GM20000 (cell line): ENCODE measurements around the gene MAPK1.

Experiments
- DNase-seq: peaks from one replicate; pipeline ENCODE4 v3.0.0; 2012; ENCODE audit warnings: low spot score
- TF ChIP-seq, protein P1 (sequence below): IDR thresholded peaks from 2 replicates; pipeline ENCODE4 v1.5.1; 2012; ENCODE audit warnings: mild to moderate bottlenecking, control low read depth; ENCODE audit errors: extremely low read depth, missing control alignments

The MAPK1 gene

DNA sequence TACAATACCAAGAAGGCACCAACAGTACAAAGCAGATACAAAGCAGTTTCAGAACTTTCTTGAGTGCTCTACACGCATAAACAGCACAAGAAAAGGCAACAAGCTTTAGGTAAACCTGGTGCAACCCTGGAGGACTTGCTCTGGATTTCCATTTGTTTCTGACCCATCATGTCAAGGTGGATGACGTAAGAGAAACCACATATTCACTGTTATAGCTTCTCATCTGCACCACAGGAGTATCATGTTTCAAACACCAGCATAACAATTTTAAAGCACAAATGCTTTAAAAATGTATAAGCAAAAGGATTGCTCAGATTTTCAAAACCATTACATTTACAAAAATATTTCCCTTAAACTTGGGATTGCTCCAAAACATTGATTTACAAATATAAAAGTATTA, 106.8 kb downstream of the MAPK1 start:
- DNase-seq = no peak

GRCh38 chr22:21759646-21760376, 107.6 kb downstream of the MAPK1 start:
- no peak for DNase-seq
- TF ChIP-seq, protein P1, sequence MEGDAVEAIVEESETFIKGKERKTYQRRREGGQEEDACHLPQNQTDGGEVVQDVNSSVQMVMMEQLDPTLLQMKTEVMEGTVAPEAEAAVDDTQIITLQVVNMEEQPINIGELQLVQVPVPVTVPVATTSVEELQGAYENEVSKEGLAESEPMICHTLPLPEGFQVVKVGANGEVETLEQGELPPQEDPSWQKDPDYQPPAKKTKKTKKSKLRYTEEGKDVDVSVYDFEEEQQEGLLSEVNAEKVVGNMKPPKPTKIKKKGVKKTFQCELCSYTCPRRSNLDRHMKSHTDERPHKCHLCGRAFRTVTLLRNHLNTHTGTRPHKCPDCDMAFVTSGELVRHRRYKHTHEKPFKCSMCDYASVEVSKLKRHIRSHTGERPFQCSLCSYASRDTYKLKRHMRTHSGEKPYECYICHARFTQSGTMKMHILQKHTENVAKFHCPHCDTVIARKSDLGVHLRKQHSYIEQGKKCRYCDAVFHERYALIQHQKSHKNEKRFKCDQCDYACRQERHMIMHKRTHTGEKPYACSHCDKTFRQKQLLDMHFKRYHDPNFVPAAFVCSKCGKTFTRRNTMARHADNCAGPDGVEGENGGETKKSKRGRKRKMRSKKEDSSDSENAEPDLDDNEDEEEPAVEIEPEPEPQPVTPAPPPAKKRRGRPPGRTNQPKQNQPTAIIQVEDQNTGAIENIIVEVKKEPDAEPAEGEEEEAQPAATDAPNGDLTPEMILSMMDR = no peak

More for the DNA sequence above, 106.8 kb downstream of the MAPK1 start:
- TF ChIP-seq, protein P1 = no peak

DNA sequence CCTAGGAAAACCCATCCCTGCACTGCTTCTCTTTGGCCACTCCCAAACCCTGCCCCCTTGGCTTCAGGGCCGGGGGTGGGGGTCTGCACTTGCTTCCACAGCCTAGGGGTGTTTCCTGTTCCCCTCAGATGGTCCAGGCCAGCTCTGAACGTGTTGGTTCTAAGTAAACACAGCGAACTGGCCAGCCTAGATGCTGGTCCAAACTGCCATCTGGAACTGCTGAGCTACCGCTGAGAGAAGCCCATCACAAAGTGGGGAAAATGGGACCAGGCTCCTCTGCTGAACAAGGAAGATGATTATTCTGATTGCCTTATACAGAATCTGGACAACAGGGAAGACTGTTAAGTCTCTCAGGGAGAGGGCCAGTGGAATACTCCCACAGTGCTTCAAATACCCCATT, 108.4 kb downstream of the MAPK1 start:
- DNase-seq = no peak
- TF ChIP-seq, protein P1 = no peak

DNA sequence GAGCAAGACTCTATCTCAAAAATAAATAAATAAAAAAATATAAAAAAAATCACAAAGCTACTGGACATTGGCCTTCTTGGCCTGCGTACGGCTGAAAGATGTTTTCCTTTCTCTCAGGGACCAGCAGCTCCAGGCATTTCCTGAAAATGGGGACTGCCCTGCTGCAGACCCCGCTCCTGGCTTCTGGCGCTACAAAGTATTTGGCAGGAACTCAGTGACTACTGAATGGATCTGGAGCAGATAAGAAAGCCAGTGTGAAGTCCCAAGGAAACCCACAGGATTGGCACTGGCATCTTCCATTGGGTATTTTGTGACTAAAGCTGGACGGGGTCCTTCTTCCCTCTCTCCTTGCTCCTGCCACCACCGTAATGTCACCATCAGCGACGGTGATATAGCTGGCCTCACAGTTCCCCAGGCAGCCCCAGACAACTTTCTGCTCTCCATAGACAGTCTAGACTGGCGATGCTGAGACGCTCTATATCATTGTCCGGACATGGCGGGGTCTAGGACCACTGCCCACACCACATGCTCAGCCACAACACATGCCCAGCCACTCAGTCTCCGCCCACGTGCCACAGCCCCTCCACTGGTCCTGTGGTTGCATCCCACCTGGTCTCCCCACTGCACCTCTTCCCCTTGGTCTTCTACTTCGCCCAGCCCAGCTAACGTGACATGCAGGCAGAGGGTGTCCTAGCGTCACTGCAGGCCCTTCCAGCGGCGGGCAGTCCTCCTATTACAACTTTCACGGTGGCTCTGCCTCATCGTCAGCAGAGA, 109.2 kb downstream of the MAPK1 start:
- no peak for DNase-seq
- TF ChIP-seq, protein P1 = no peak

GRCh38 chr22:21755851-21756284, 111.6 kb downstream of the MAPK1 start:
- DNase-seq = peak; percentile 36

DNA sequence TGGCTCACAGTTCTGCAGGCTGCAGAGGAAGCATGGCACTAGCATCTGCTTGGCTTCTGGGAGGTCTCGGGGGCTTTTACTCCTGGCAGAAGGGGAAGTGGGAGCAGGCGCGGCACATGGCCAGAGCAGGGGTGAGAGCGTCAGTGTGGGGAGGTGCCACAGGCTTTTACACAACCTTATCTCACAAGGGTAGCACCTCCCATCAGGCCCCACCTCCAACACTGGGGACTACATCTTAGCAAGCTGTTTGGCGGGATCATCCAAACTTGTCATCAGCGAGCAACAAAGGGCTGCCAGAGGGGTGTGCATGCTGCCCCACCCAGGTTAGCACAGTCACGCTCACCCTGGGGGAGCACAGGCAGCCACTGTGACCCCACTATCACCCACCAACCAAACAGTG, 112.9 kb downstream of the MAPK1 start:
- DNase-seq = no peak
- TF ChIP-seq, protein P1 = no peak

More at GRCh38 chr22:21755851-21756284, 111.6 kb downstream of the MAPK1 start:
- TF ChIP-seq, protein P1 = no peak
